ENCODE results near the gene LRRC27.

GRCh38 chr10:132310701-132311337 is 21.2 kb upstream of the LRRC27 start:
- no peak for TF ChIP-seq POLR2A (IDR thresholded peaks at IDR 0.05)
- no peak for TF ChIP-seq POLR2AphosphoS5 (IDR thresholded peaks at IDR 0.05)
- no peak for TF ChIP-seq CTCF (IDR thresholded peaks at IDR 0.05)
- no peak for TF ChIP-seq EP300 (IDR thresholded peaks at IDR 0.05)
